ENCODE results near the gene NCKAP5.

DNA sequence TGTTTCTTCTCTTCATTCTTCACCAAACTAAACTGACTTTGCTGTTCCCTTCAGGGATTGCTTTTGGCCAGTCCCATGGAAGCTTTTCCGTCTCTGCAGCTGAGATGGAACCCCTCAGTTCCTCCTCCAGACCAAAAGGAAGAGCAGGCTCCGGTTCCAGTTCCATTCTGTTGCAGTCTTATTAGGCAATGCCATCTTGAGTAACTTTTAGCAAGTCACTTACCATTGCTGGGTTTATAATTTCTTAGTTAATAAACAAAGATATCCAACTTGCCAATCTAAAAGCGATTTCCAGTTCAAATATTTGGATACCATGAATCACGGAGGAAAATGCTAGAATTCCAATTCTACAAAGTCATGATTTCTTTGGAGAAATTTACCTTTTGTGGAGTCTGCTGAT lies 684.0 kb downstream of the NCKAP5 start:
- TF ChIP-seq, protein P1, sequence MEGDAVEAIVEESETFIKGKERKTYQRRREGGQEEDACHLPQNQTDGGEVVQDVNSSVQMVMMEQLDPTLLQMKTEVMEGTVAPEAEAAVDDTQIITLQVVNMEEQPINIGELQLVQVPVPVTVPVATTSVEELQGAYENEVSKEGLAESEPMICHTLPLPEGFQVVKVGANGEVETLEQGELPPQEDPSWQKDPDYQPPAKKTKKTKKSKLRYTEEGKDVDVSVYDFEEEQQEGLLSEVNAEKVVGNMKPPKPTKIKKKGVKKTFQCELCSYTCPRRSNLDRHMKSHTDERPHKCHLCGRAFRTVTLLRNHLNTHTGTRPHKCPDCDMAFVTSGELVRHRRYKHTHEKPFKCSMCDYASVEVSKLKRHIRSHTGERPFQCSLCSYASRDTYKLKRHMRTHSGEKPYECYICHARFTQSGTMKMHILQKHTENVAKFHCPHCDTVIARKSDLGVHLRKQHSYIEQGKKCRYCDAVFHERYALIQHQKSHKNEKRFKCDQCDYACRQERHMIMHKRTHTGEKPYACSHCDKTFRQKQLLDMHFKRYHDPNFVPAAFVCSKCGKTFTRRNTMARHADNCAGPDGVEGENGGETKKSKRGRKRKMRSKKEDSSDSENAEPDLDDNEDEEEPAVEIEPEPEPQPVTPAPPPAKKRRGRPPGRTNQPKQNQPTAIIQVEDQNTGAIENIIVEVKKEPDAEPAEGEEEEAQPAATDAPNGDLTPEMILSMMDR (IDR thresholded peaks at IDR 0.05): no peak
- no peak for TF ChIP-seq POLR2A (IDR thresholded peaks at IDR 0.05)
